GM20431 (cell line): ENCODE data around the gene PARP9.

Source experiments
- in situ Hi-C: fragments of 300-500 bp; cut with MseI, MboI; formaldehyde crosslinking; loops from one replicate; pipeline ENCODE4 v1.15.0; 2020; ENCODE audit warnings: low sequenced_read_pairs; ENCODE audit not compliant: unreplicated experiment

Gene PARP9

DNA sequence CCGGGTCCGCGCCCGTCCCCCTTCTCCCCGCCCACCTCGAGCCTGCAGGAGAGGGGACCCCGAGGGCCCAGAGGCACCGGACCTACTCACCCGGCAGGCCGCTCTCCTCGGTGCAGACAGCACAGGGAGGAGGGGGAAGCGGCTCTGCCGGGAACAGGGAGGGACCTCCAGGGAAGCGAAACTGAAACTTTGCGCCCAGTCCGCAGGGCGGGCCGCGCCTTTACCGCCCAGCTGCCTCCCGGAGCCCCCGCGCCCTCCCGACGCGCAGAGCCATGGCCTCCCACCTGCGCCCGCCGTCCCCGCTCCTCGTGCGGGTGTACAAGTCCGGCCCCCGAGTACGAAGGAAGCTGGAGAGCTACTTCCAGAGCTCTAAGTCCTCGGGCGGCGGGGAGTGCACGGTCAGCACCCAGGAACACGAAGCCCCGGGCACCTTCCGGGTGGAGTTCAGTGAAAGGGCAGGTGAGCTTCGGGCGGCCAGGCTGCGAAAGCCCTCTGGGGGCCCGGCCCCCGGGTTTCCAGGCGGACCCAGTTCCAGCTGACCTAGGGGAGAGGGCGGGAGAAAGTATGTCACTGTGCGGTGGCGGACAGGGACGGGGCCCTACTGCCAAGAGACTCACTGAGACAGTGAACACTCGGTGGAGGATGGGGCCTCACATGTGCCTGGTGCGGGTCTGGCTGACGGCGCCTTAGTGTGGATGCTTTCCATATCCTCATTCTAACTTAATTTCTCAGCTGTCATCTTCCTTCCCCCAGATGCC, at the start of gene PARP9, which contains the start of gene DTX3L:
Gene PARP9 (minus strand): TSS at position 146 of the 758 bp plus-strand sequence. CDS start 4,680 bp downstream, outside the sequence.
Gene DTX3L (plus strand): TSS at position 184 of the 758 bp plus-strand sequence. CDS start 89 bp downstream, at position 273.
- in situ Hi-C loops = loop anchor here (5.0 kb wide), 1 partner anchor 113 kb away; no protein-coding TSS in a partner anchor

DNA sequence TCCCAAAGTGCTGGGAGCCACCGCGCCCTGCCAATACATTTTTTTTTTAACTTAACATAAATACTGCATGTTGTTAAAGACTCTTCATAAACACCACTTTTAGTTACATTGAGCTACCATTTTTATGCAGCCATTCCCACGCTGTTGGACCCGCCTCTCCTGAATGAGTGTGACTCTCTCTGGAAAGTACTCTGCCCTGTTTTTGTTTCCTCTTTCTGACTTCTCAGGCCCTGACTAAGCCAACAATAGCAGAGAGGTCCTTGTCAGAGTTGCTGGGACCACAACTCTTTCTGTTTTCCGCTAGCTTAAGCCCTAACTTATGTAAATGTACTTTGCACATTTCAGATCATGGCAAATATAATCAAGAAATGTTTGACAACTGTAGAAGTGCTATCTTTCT, 48.6 kb upstream of the PARP9 start:
- in situ Hi-C loops = no loop called here

DNA sequence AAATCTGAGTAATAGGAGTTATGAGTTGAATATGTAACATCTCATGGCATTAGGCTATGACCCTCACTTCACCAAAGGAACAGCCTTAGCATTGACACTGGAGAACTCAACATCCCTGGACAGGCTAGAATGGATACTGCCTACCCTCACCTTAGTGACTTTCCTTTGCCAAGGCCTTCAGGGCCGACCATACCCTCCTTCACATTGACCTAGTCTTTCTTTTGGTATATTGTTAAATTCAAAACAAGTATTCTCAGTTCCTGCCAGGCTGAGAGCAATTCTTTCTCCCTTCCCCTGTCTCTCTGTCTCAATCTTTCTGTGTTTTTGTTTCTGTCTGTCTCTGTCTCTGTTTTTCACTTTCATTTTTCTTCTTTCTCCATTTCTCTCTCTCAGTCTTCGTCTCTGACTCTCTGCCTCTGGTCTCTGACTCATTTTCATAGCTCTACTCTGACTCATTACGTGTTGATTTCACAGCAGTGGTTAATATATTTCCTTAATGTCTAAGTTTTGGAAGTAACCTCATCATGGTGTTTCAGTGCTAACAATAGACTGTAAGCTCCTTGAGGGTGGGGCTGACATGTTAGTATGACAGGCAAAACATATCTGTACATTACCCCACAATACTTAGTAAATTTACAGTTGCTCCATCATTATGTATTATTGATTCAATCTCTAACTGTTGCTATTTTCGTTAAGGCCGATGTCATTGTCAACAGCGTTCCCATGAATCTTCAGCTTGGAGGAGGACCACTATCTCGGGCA, 45.9 kb upstream of the PARP9 start:
- in situ Hi-C loops = no loop called here

DNA sequence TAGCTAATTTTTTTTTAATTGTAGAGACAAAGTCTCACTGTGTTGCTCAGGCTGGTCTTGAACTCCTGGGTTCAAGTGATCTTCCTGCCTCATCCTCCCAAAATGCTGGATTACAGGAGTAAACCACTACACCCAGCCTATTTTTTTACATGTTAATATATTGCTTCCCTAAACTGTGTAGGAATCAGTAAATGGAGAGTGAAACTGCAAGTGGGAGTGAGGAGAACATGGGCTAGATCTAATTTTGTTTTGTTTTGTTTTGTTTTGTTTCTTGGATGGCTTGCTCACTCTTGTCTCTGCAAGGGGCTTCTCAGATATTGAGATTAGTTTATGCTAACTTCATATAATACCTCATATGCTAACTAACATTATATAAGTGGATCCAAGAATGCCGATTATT, 44.8 kb upstream of the PARP9 start:
- in situ Hi-C loops = no loop called here

DNA sequence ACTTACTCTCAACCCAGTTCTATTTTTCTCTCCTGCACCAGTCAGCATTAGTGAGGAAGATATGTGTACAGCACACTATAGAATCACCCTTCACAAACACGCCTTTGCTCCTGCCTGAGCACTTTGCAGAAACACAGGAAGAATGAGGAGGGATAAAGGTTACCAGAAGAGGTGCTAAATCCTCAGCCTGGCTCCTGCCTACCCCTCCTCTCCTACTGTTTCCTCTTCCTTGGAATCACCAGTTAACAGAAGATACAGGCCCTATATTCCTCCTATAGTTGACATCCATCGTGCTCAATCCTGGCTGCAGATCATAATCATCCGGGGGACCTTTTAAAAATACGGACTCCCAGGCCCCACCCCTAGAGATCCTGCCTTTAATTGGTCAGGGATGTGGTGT, 42.2 kb upstream of the PARP9 start:
- in situ Hi-C loops = no loop called here

DNA sequence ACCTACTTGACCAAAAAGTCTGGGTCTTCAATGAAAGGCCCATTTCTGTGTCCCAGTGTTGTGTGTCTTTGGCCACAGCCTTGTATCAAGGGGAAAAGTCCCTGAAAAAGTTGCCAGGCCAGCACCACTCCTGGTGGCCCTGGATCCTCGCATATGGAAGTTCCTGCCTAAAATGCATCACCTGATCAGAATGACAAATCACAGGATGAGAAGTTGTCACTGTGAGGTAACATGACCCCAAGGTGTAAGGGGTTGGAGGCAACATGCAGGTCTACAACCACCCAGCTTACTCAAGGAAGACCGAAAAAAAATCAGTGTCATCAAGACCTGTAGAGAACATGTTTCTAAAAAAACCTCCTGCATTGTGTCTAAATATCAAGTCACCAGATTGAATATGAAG, 39.0 kb upstream of the PARP9 start:
- in situ Hi-C loops = no loop called here

DNA sequence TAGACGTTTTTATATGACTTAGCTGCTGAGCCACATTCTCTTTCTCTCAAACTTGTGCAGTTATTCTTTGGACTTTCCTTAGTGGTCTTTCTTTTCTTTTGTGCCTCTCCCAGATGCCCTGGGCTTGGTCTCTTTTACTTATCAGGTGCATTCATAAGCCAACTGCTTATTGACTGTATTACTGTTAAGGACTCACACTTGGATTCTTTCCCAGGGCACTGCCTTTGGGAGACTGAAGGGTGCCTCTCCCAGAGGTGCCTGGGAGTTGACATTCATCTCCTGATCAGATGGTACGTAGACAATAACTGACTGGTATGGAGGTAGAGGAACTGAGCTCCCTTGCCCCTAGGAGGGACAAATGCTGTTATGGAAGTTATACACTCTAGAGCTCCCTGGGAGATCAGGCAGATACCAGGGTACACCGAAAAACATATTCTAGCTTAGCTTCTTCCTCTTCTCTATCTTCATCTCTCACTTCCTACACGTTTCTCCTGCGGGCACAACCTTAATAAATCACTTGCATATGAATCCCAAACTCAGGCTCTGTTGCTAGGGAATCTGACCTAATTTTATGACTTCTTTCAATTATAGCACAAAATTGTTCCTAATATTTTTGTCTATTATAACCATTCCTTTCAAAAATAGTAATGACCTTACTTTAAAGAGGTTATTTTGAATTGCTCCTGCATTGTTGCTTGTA, 38.1 kb upstream of the PARP9 start:
- in situ Hi-C loops = no loop called here

DNA sequence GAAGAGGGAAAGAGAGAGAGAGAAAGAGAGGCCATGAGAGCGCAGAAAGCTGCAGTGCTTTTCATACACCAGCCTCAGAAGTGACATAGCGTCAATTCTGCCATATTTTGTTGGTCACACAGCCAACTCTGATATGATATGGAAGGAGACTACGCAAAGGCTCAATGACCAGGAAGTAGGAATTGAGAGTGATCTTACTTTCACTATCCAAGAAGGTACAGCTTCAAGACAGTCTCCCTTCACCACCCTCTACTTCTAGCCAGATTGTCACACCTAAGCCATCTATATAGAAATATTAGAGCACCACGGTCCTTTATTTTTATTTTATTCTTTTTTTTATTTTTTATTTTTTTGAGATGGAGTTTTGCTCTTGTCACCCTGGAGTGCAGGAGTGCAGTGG, 34.5 kb upstream of the PARP9 start:
- in situ Hi-C loops = no loop called here

DNA sequence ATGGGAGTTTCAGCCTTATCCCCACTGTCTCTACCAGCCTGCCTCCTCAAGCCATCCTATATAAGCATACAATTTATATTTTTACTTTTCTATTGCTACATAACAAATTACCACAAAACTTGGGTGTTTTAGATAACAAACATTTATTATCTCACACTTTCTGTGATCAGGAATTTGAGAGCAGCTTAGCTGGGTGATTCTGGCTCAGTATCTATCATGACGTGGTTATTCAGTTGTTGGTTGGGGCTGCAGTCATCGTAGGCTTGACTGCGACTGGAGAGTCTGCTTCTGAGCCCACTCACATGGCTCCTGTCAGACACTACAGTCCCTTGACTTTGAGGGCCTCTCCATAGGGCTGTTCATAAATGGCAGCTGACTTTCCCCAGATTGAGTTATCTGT, 34.1 kb upstream of the PARP9 start:
- in situ Hi-C loops = no loop called here

DNA sequence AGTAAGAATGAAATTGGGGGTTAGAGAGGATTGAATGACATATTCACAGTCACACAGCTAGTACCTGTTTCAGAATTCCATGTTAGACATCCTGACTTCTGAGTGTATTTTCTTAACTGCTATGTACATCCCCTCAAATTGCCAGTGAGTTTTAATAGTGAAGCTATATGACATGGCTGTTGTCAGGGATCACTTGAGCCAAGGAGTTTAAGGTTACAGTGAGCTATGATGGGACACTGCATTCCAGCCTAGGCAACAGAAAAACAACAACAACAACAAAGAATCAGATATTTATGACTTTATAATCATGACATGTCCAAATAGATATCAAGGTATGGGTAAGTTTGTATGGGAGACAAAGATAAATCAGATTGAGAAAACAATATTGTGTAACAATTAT, 29.9 kb upstream of the PARP9 start:
- in situ Hi-C loops = no loop called here

DNA sequence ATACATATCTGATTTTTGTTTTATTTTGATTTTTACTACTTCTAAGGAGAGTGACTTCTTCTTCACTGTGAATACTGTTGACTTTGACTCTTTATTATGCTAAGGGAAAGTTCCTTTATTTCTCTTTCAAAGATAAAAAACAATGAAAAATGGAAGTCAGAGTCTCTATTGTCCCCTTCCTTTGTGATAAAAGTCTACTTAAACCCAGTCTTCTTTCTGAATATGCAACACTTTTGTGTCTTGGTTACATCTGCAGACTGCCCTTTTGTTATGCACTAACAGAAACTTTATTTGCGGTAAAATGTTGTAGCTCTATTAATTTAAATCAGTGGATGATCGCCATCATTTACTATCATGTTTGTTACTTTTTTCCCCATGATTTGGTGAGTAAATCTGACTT, 26.5 kb upstream of the PARP9 start:
- in situ Hi-C loops = no loop called here

DNA sequence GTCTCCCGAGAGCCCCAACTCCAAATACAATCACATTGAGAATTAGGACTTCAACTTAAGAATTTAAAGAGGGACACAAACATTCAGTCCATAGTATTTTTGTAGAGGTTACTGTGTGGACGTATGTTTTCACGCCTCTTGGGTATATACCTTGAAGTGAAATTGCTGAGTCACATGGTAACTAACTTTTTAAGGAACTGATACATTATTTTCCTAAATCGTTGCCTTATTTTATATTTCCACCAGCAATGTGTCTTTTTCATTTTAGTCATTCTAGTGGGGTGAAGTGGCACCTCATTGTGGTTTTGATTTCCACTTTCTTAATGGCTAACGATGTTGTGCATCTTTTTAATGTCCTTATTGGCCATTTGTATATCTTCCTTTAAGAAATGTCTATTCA, 25.2 kb upstream of the PARP9 start:
- in situ Hi-C loops = no loop called here

DNA sequence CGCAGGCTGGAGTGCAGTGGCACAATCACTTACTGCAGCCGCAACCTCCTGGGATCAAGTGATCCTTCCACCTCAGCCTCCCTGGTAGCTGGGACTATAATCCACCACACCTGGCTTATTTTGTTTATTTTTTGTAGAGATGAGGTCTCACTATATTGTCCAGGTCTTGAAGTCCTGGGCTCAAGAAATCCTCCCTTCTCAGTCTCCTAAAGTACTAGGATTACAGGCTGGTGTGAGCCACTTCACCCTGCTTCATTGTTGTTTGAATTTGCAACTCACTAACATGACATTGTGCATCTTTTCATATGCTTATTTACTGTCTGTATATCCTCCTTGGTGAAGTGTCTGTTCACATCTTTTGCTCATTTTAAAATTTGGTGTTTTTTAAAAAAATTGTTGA, 23.5 kb upstream of the PARP9 start:
- in situ Hi-C loops = no loop called here

DNA sequence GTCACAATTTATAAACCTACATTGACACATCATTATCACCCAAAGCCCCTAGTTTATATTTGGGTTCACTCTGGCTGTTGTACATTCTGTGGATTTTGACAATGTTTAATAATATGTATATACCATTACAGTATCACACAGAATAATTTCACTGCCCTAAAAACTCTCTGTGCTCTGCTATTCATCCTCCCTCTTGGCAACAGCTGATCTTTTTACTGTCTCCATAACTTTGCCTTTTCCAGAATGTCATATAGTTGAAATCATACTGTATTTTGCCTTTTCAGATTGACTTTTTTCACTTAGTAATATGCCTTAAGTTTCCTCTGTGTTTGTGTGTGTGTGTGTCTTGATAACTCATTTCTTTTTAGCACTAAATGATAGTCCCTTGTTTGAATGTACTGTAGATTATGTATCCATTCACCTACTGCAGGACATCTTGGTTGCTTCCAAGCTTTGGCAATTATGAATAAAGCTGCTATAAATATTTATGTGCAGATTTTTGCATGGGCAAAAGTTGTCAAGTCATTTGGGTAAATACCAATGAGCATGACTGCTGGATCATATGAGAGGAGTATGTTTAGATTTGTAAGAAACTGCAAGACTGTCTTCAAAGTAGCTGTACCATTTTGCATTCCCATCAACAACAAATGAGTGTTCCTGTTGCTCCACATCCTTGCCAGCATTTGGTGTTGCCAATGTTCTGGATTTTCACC, 22.8 kb upstream of the PARP9 start:
- in situ Hi-C loops = no loop called here

DNA sequence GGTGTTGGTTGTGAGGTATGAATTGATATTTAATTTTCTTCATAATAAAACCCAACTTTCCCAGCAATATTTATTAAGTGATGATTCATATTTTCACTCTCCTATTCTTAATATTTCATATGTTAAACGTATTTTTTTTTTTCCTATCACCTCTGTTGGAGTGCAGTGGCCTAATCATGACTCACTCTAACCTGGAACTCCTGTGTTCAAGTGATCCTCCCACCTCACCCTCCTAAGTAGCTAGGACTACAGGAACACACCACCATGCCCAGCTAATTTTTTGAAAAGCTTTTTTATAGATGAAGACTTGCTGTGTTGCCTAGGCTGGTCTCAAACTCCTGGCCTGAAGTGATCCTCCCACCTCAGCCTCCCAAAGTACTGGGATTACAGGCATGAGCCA, 22.0 kb upstream of the PARP9 start:
- in situ Hi-C loops = no loop called here

DNA sequence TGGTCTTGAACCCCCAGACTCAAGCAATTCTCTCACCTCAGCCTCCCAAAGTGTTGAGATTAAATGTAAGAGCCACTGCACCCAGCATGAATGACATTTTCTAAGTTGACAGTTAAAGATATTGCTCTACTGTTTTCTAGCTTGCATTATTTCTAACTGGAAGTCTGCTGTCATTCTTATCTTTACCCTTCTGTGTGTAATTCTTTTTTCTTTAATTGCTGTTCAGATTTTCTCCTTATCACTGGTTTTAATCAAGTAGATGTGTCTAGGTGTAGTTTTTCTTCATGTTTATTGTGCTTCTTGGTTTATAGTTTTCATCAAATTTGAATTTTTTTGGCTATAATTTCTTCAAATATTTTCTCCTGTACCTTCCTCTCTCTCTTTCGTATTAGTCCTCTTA, 18.3 kb upstream of the PARP9 start:
- in situ Hi-C loops = no loop called here

DNA sequence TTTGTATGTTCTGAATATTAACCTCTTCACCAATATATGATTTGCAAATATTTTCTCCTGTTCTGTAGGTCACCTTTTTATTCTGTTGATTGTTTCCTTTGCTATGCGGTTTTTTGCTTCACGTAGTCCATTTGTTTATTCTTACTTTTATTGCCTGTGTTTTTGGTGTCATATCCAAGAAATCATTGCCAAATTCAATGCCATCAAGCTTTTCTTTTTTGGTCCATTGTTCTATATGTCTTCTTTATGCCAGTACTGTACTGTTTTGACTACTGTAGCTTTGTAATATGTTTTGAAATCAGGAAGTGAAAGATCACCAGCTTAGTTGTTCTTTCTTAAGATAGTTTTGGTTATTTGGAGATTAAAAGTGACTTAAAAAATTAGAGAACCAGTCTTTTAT, 17.5 kb upstream of the PARP9 start:
- in situ Hi-C loops = no loop called here

DNA sequence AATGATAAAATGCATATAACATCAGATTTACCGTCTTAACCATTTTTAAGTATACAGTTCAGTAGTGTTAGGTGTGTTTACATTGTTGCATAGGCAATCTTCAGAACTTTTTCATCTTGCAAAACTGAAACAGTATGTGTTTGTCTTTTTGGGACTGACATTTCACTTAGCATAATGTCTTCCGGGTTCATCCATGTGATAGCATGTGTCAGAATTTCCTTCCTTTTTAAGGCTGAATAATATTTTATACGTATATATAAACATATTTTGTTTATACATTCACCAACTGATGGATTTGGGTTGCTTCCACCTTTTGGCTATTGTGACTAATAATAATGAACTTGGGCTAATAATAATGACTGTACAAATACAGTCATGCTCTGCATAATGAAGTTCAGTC, 16.4 kb upstream of the PARP9 start:
- in situ Hi-C loops = no loop called here

DNA sequence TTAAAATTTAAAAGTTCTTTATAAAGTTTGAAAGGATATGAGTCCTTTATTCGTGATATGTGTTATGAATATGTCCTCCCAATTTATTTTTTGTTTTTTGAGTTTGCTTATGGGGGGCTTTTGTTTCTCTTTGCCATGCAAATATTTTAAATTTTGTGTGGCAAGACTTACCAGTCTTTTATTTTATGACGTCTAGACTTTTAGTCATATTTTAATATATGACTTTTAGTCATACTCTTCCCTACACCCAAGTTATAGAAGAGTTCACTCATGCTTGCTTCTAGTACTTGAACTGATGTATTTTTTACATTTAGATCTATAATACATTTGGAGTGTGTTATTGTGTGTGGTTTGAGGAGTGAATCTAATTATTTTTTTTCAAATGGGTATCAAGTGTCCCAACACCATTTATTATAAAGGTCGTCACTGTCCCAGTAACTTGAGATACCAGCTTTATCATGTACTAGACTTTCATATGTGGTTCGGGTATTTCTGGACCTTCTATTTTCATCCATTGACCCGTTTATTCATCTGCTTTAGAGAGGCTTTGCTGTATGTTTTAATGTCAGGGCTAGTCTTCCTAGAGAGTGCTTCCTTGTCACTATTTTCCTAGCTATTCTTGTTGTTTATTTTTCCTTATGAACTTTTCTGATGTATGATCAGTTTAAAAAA, 14.1 kb upstream of the PARP9 start:
- in situ Hi-C loops = no loop called here
